H9 (cell line): Measurements from ENCODE around the gene NFYC. TPM values are rescaled to one million over a fixed set of nuclear protein-coding genes. Genes with fewer than 3 reads are reported as not detected.

Experiments
- DNase-seq: peaks from one replicate; pipeline ENCODE4 v3.0.0-alpha.2; 2017
- H2AFZ ChIP-seq: one replicate; pipeline ENCODE4 v1.6.1; 2013; ENCODE audit warnings: mild to moderate bottlenecking, low read length, control low read depth, moderate library complexity
- H2AK5ac ChIP-seq: 2 replicates; pipeline ENCODE4 v1.6.1; 2013; ENCODE audit warnings: low read length, control low read depth, mixed read lengths; ENCODE audit not compliant: insufficient read length
- H2BK120ac ChIP-seq: one replicate; pipeline ENCODE4 v1.6.1; 2013; ENCODE audit warnings: low read depth, mild to moderate bottlenecking, low read length, control low read depth, inconsistent platforms; ENCODE audit not compliant: poor library complexity, severe bottlenecking
- H2BK12ac ChIP-seq: 2 replicates; pipeline ENCODE4 v1.6.1; 2013; ENCODE audit warnings: low read length, control low read depth, mixed read lengths, low read depth; ENCODE audit not compliant: insufficient read length
- H2BK15ac ChIP-seq: 2 replicates; pipeline ENCODE4 v1.6.1; 2013; ENCODE audit warnings: low read depth, low read length, control low read depth
- H2BK20ac ChIP-seq: one replicate; pipeline ENCODE4 v1.6.1; 2013; ENCODE audit warnings: low read depth, mild to moderate bottlenecking, low read length, control low read depth, inconsistent platforms; ENCODE audit not compliant: poor library complexity, severe bottlenecking
- H2BK5ac ChIP-seq: 2 replicates; pipeline ENCODE4 v1.6.1; 2013; ENCODE audit warnings: low read length, control low read depth, mixed read lengths; ENCODE audit not compliant: insufficient read length
- H3K14ac ChIP-seq: 2 replicates; pipeline ENCODE4 v1.6.1; 2013; ENCODE audit warnings: low read length, control low read depth; ENCODE audit not compliant: insufficient read depth
- H3K18ac ChIP-seq: 2 replicates; pipeline ENCODE4 v1.6.1; 2013; ENCODE audit warnings: low read depth, mild to moderate bottlenecking, mixed read lengths, low read length, control low read depth; ENCODE audit not compliant: insufficient read length
- H3K23ac ChIP-seq: 2 replicates; pipeline ENCODE4 v1.6.1; 2013; ENCODE audit warnings: low read length, control low read depth, mixed read lengths, low read depth; ENCODE audit not compliant: insufficient read length
- H3K23me2 ChIP-seq: 2 replicates; pipeline ENCODE4 v1.6.1; 2013; ENCODE audit warnings: low read depth, mild to moderate bottlenecking, mixed read lengths, low read length, control low read depth; ENCODE audit not compliant: insufficient read length, poor library complexity, severe bottlenecking
- H3K27ac ChIP-seq: 2 replicates; pipeline ENCODE4 v1.5.1; 2013; ENCODE audit warnings: low read length, control low read depth, mixed read lengths, low read depth; ENCODE audit not compliant: insufficient read length
- H3K27me3 ChIP-seq: 2 replicates; pipeline ENCODE4 v1.6.1; 2013; ENCODE audit warnings: low read length, control low read depth, inconsistent platforms; ENCODE audit not compliant: insufficient read depth
- H3K4ac ChIP-seq: 2 replicates; pipeline ENCODE4 v1.6.1; 2013; ENCODE audit warnings: low read depth, mild to moderate bottlenecking, control low read depth, inconsistent platforms, low read length, moderate library complexity
- H3K4me1 ChIP-seq: 2 replicates; pipeline ENCODE4 v1.6.1; 2013; ENCODE audit warnings: low read length, control low read depth, inconsistent platforms; ENCODE audit not compliant: insufficient read depth
- H3K4me2 ChIP-seq: 2 replicates; pipeline ENCODE4 v1.6.1; 2013; ENCODE audit warnings: low read length, control low read depth, mixed read lengths; ENCODE audit not compliant: insufficient read length, insufficient read depth
- H3K56ac ChIP-seq: 2 replicates; pipeline ENCODE4 v1.6.1; 2013; ENCODE audit warnings: low read depth, mild to moderate bottlenecking, mixed read lengths, low read length, control low read depth; ENCODE audit not compliant: insufficient read length
- H3K79me1 ChIP-seq: 2 replicates; pipeline ENCODE4 v1.6.1; 2013; ENCODE audit warnings: low read depth, mild to moderate bottlenecking, moderate library complexity, low read length, control low read depth, inconsistent platforms; ENCODE audit not compliant: insufficient read depth, poor library complexity, severe bottlenecking
- H3K79me2 ChIP-seq: 2 replicates; pipeline ENCODE4 v1.6.1; 2013; ENCODE audit warnings: low read length, control low read depth, inconsistent platforms; ENCODE audit not compliant: insufficient read depth
- H3K9ac ChIP-seq: 2 replicates; pipeline ENCODE4 v1.6.1; 2013; ENCODE audit warnings: low read length, control low read depth, mixed read lengths; ENCODE audit not compliant: insufficient read length; ENCODE audit errors: extremely low read depth
- H3K9me3 ChIP-seq: one replicate; pipeline ENCODE4 v1.6.1; 2013; ENCODE audit warnings: low read depth, low read length, inconsistent platforms; ENCODE audit not compliant: control insufficient read depth
- H3T11ph ChIP-seq: one replicate; pipeline ENCODE4 v1.6.1; 2013; ENCODE audit warnings: mild to moderate bottlenecking, low read length, control low read depth, inconsistent platforms
- H4K20me1 ChIP-seq: one replicate; pipeline ENCODE4 v1.6.1; 2013; ENCODE audit not compliant: control insufficient read depth, insufficient read length, insufficient read depth
- H4K5ac ChIP-seq: 2 replicates; pipeline ENCODE4 v1.6.1; 2013; ENCODE audit warnings: low read depth, mild to moderate bottlenecking, mixed read lengths, low read length, control low read depth; ENCODE audit not compliant: insufficient read length
- H4K8ac ChIP-seq: replicated peaks from 2 replicates; pipeline ENCODE4 v1.6.1; 2013; ENCODE audit warnings: low read length, control low read depth, mixed read lengths, low read depth; ENCODE audit not compliant: insufficient read length
- H4K91ac ChIP-seq: 2 replicates; pipeline ENCODE4 v1.6.1; 2013; ENCODE audit warnings: low read depth, mild to moderate bottlenecking, moderate library complexity, mixed read lengths, low read length, control low read depth; ENCODE audit not compliant: insufficient read length
- H3K27ac Mint-ChIP-seq, 3 experiments: 2 replicates in 2 of 3; 3 replicates in 1 of 3; pipeline ENCODE4 v1.8.0; 2020 to 2021; ENCODE audit warnings: mixed read lengths in 3 of 3, mild to moderate bottlenecking in 1 of 3, moderate library complexity in 1 of 3
- H3K27me3 Mint-ChIP-seq: 2 replicates; pipeline ENCODE4 v1.8.0; 2021; ENCODE audit warnings: low read depth, mild to moderate bottlenecking, moderate library complexity, mixed read lengths
- H3K36me3 Mint-ChIP-seq, 3 experiments: 2 replicates in 2 of 3; 3 replicates in 1 of 3; pipeline ENCODE4 v1.8.0; 2020 to 2021; ENCODE audit warnings: low read depth in 3 of 3, mixed read lengths in 3 of 3; ENCODE audit not compliant: insufficient read depth in 1 of 3
- H3K4me1 Mint-ChIP-seq, 2 experiments: 2 replicates each; pipeline ENCODE4 v1.8.0; 2020; ENCODE audit warnings: mixed read lengths in 2 of 2
- H3K4me3 Mint-ChIP-seq, 2 experiments: 2 replicates in 1 of 2; 3 replicates in 1 of 2; pipeline ENCODE4 v1.8.0; 2020 to 2021; ENCODE audit warnings: mild to moderate bottlenecking in 2 of 2, mixed read lengths in 2 of 2, moderate library complexity in 1 of 2
- H3K9me3 Mint-ChIP-seq, 2 experiments: 2 replicates in 1 of 2; 3 replicates in 1 of 2; pipeline ENCODE4 v1.8.0; 2020; ENCODE audit warnings: mild to moderate bottlenecking in 2 of 2, mixed read lengths in 2 of 2, moderate library complexity in 1 of 2
- WGBS: extraction: QIAGEN DNeasy Blood & Tissue Kit; methylation state at CpG from one replicate; pipeline ENCODE4 v1.1.7; 2013; ENCODE audit warnings: missing lambda C conversion rate, low lambda C conversion rate, mixed read lengths; ENCODE audit not compliant: insufficient read length; ENCODE audit errors: extremely low coverage; 5-methylcytosine and 5-hydroxymethylcytosine counted together
- total RNA-seq: library from RNA; stranded (reverse); gene quantifications from 2 replicates; pipeline ENCODE4 v1.2.1, GENCODE V29; 2021
- TF ChIP-seq, protein P1 (sequence below): fragments of 200-600 bp; sonication (generic); conservative IDR thresholded peaks from 3 replicates; pipeline ENCODE4 v1.8.0; 2021; ENCODE audit warnings: antibody characterized with exemption, mild to moderate bottlenecking

Gene NFYC
- total RNA-seq, 1 experiment from 2014 or later = 54.7 TPM

DNA sequence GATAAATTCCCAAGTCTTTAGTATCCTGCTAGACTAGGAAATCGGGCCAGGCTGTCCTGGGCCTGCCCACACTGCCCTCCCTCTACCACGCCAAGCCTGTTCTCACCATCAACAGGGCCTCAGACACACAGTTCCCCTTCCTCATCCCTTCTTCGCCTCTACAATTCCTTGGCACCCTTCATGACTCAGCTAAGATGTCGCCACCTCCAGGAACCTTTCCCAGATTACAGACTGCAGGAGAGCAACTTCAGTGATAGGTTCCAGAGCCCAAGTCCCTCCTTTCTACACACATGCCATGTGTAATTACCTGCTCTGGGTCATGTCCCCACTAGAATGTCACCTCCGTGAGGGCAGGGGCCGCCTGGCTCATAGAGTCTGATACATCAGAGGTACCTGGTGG, 29.4 kb upstream of the NFYC start:
- H2BK15ac ChIP-seq = no peak overlapping the region
- peaks cover 5% of the 10 kb centered on the region; the same call in 1 of the 2 replicates for H3K4me1 ChIP-seq

More for the DNA sequence above, 29.4 kb upstream of the NFYC start:
- no peak overlapping the region for H3K9ac ChIP-seq
- no peak overlapping the region for H3K18ac ChIP-seq
- TF ChIP-seq, protein P1, sequence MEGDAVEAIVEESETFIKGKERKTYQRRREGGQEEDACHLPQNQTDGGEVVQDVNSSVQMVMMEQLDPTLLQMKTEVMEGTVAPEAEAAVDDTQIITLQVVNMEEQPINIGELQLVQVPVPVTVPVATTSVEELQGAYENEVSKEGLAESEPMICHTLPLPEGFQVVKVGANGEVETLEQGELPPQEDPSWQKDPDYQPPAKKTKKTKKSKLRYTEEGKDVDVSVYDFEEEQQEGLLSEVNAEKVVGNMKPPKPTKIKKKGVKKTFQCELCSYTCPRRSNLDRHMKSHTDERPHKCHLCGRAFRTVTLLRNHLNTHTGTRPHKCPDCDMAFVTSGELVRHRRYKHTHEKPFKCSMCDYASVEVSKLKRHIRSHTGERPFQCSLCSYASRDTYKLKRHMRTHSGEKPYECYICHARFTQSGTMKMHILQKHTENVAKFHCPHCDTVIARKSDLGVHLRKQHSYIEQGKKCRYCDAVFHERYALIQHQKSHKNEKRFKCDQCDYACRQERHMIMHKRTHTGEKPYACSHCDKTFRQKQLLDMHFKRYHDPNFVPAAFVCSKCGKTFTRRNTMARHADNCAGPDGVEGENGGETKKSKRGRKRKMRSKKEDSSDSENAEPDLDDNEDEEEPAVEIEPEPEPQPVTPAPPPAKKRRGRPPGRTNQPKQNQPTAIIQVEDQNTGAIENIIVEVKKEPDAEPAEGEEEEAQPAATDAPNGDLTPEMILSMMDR = no peak
- no peaks in the 10 kb centered on the region for H3K27me3 ChIP-seq
- no peak overlapping the region for H3K56ac ChIP-seq
- peaks cover 3% of the 10 kb centered on the region; the same call in 1 of the 2 replicates for H3K27me3 Mint-ChIP-seq
- H4K91ac ChIP-seq = no peak overlapping the region
- peak overlapping the region in 2 of 3 experiments; percentile 10 to 26; a peak in 1 of 7 replicates for H3K27ac Mint-ChIP-seq
- H4K20me1 ChIP-seq = no peaks in the 10 kb centered on the region
- H3K4me1 Mint-ChIP-seq = peaks cover 20 to 41% of the 10 kb centered on the region in 2 experiments
- no peak overlapping the region for H3K4me2 ChIP-seq
- H2BK120ac ChIP-seq = no peak overlapping the region
- no peaks in the 10 kb centered on the region for H3K79me1 ChIP-seq
- H3K4ac ChIP-seq = no peak overlapping the region
- no peak overlapping the region for H2AK5ac ChIP-seq
- no CpG with 5 or more reads among the region's 6 CpGs for WGBS
- no peaks in the 10 kb centered on the region for H3K23me2 ChIP-seq
- H2AFZ ChIP-seq = no peak overlapping the region
- no peak overlapping the region for H3K14ac ChIP-seq
- H3K4me3 Mint-ChIP-seq = no peak overlapping the region
- no peak overlapping the region for H3K23ac ChIP-seq
- H3K79me2 ChIP-seq = no peaks in the 10 kb centered on the region
- H2BK20ac ChIP-seq = no peak overlapping the region
- no peak overlapping the region for H3K27ac ChIP-seq
- H2BK12ac ChIP-seq = no peak overlapping the region
- H4K5ac ChIP-seq = no peak overlapping the region
- H2BK5ac ChIP-seq = no peak overlapping the region
- H4K8ac ChIP-seq = no peak overlapping the region
- no peaks in the 10 kb centered on the region for H3K9me3 ChIP-seq
- no peaks in the 10 kb centered on the region for H3K9me3 Mint-ChIP-seq
- H3K36me3 Mint-ChIP-seq = no peaks in the 10 kb centered on the region
- DNase-seq = no peak
- no peak overlapping the region for H3T11ph ChIP-seq
